Pulmonary artery endothelial cell (primary cell): ENCODE data around the gene ZNF276. TPM values are rescaled to one million over a fixed set of nuclear protein-coding genes. Genes with fewer than 3 reads are reported as not detected.

Experiments used
- DNase-seq: peaks from one replicate; pipeline ENCODE4 v3.0.0-alpha.2; 2011; ENCODE audit warnings: low read depth, low spot score
- total RNA-seq: library from RNA; depleted of rRNA; stranded (reverse); fragments of >200 nt; gene quantifications from 2 replicates; pipeline ENCODE4 v1.2.3, GENCODE V29; 2014

Gene ZNF276
- total RNA-seq, 1 donor from 2014 or later, result 18.9 TPM

GRCh38 chr16:89711601-89712273, 9.6 kb upstream of the ZNF276 start:
- no peak for DNase-seq

- DNase-seq, result no peak
Measured at GRCh38 chr16:89712274-89712781, 9.0 kb upstream of the ZNF276 start.

- no peak for DNase-seq
Measured at GRCh38 chr16:89716493-89716892, 4.8 kb upstream of the ZNF276 start.

GRCh38 chr16:89716916-89717687, 4.2 kb upstream of the ZNF276 start:
- DNase-seq, result no peak

GRCh38 chr16:89717688-89718505, 3.4 kb upstream of the ZNF276 start:
- no peak for DNase-seq

- no peak for DNase-seq
Measured at GRCh38 chr16:89720551-89720812, 855 bp upstream of the ZNF276 start.

- no peak for DNase-seq
Measured at GRCh38 chr16:89721546-89722391, 432 bp downstream of the ZNF276 start.

GRCh38 chr16:89722392-89723278, 1.3 kb downstream of the ZNF276 start:
- no peak for DNase-seq

- DNase-seq, result no peak
Measured at GRCh38 chr16:89723279-89724250, 2.2 kb downstream of the ZNF276 start.

GRCh38 chr16:89727406-89728120, 6.2 kb downstream of the ZNF276 start:
- no peak for DNase-seq

GRCh38 chr16:89729293-89729692, 8.0 kb downstream of the ZNF276 start:
- no peak for DNase-seq

- DNase-seq, result no peak
Measured at GRCh38 chr16:89729863-89730593, 8.7 kb downstream of the ZNF276 start.

GRCh38 chr16:89730610-89731234, 9.4 kb downstream of the ZNF276 start:
- DNase-seq, result no peak

- DNase-seq, result no peak
Measured at GRCh38 chr16:89732142-89732917, 11.0 kb downstream of the ZNF276 start.

- DNase-seq, result no peak
Measured at GRCh38 chr16:89732918-89733242, 11.5 kb downstream of the ZNF276 start.

GRCh38 chr16:89733322-89733721, 12.0 kb downstream of the ZNF276 start:
- DNase-seq, result no peak

- no peak for DNase-seq
Measured at GRCh38 chr16:89733792-89734191, 12.5 kb downstream of the ZNF276 start.
